Measurements from ENCODE around the gene PCSK2.

GRCh38 chr20:17466641-17467040 is 239.8 kb downstream of the PCSK2 start:
- TF ChIP-seq, protein P1, sequence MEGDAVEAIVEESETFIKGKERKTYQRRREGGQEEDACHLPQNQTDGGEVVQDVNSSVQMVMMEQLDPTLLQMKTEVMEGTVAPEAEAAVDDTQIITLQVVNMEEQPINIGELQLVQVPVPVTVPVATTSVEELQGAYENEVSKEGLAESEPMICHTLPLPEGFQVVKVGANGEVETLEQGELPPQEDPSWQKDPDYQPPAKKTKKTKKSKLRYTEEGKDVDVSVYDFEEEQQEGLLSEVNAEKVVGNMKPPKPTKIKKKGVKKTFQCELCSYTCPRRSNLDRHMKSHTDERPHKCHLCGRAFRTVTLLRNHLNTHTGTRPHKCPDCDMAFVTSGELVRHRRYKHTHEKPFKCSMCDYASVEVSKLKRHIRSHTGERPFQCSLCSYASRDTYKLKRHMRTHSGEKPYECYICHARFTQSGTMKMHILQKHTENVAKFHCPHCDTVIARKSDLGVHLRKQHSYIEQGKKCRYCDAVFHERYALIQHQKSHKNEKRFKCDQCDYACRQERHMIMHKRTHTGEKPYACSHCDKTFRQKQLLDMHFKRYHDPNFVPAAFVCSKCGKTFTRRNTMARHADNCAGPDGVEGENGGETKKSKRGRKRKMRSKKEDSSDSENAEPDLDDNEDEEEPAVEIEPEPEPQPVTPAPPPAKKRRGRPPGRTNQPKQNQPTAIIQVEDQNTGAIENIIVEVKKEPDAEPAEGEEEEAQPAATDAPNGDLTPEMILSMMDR (IDR thresholded peaks at IDR 0.05; ENCODE audit: low read depth, low read length, poor library complexity, severe bottlenecking) = no peak
- TF ChIP-seq EZH2phosphoT487 (IDR thresholded peaks at IDR 0.05; ENCODE audit: borderline replicate concordance, low read length) = no peak
